Sigmoid colon (tissue), 3 donors: ENCODE data around the gene VWA3A.

ENCODE experiments used
- POLR2A ChIP-seq, 2 donors: fragments of 450-650 bp; IDR thresholded peaks; one replicate each; pipeline ENCODE4 v1.6.1; 2016; ENCODE audit warnings: antibody characterized with exemption in 2 of 2, mild to moderate bottlenecking in 2 of 2, moderate library complexity in 2 of 2
- TF ChIP-seq, protein P1 (sequence below), 4 experiments: fragments of 450-650 bp in 3 of 4; fragments of 200-600 bp in 1 of 4; IDR thresholded peaks; one replicate each; pipeline ENCODE4 v1.5.1; 2016 to 2019; ENCODE audit warnings: antibody characterized with exemption in 4 of 4, mild to moderate bottlenecking in 3 of 4, moderate library complexity in 2 of 4

DNA sequence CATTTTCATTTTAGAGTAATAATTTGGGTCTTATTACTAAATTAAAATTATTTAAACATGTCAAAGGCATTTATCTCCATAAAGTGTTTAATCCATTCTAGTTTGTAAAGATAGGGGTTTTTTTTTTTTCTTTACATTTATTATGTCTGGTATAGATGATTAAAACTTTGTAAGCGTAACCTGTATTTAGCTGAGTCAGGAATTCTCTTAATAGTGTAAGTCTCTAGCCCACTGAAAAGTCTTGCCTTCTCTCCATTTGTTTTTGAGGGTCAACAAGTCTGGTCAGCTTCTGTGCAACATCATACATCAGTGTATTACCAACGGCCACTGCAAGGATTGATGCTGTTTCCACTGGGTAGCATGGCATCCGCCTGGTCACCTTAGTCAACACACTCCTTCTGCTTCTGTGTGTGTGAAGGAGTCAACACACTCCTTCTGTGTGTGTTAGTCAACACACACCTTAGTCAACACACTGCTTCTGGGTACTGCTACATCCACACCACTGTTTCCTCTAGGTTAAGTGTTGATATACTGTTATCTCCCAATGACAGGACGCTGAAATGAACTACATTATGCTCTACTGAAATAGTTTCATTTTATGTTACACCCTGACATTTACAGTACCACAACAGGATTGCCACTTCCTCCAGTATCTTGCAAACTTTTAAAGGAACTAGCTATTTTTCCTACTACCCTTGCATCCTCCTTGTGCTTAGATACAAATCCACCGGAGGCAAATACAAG lies 37.3 kb upstream of the VWA3A start:
- TF ChIP-seq, protein P1, sequence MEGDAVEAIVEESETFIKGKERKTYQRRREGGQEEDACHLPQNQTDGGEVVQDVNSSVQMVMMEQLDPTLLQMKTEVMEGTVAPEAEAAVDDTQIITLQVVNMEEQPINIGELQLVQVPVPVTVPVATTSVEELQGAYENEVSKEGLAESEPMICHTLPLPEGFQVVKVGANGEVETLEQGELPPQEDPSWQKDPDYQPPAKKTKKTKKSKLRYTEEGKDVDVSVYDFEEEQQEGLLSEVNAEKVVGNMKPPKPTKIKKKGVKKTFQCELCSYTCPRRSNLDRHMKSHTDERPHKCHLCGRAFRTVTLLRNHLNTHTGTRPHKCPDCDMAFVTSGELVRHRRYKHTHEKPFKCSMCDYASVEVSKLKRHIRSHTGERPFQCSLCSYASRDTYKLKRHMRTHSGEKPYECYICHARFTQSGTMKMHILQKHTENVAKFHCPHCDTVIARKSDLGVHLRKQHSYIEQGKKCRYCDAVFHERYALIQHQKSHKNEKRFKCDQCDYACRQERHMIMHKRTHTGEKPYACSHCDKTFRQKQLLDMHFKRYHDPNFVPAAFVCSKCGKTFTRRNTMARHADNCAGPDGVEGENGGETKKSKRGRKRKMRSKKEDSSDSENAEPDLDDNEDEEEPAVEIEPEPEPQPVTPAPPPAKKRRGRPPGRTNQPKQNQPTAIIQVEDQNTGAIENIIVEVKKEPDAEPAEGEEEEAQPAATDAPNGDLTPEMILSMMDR (IDR thresholded peaks at IDR 0.05): no peak
- TF ChIP-seq POLR2A (IDR thresholded peaks at IDR 0.05): no peak
